GM04504 (cell line): Measurements from ENCODE around the gene CXCL14.
"Not testable (repeated sequence)": the region's sequence is repeated elsewhere in the genome, so short reads cannot be mapped to it uniquely, and the experiment has no call there.

Source experiments
- DNase-seq: peaks from one replicate; pipeline ENCODE4 v3.0.0-alpha.2; 2012; ENCODE audit warnings: low read depth

Gene CXCL14

DNA sequence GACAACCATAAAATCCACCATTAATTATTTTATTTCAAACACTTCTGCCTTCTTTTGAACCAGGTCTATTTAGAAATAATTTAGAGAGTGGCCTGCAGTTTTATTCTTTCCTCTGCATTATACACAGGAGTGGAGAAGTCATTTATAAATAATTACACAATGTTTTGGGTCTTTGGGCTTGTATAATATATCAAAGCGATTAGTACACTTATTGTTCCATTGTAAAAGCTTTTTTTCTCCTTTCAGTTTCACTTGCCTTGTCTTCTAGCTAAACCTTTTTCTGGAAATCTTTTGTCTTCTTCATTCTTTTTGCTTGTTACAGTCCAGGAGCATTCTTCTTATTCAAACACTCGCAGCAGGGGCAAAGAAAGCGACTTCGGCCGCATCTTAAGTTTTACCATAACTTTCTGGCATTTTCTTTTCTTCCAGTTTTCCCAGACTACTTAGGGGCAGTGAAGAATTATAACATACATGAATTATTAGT lies 35.7 kb downstream of the CXCL14 start:
- DNase-seq, result no peak

DNA sequence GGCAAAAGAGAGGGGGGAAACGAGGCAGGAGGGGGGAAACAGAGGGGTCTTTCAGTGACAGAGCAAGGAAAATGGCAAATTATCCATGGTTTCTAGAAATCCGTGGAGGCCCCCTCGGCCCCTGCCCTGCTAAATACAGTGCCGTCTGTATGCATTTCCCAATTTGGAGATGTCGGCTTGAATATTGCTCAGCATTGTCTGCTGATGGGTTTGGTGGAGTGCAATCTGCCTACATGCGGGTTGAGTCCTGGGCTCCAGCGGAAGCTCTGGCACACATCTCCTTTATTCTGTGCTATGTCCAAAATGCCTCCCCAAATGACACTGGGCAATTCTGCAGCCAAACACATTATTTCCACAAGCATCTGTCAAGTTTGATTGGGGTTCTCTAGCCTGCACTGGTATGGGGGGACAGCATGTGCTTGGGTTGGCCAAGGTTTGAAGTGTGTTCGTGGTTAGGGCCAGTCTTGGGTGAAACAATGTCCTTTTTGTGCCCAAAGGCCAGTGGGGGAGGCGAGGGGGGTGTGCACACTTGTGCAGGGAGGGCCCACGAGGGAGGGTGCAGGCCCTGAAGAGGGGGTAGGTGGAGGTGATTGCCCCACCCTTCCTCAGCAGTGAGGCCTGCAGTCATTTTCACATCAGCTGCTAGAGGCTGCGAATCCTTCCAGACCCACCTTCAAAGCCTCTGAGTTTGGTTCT lies 36.8 kb downstream of the CXCL14 start:
- no peak for DNase-seq

DNA sequence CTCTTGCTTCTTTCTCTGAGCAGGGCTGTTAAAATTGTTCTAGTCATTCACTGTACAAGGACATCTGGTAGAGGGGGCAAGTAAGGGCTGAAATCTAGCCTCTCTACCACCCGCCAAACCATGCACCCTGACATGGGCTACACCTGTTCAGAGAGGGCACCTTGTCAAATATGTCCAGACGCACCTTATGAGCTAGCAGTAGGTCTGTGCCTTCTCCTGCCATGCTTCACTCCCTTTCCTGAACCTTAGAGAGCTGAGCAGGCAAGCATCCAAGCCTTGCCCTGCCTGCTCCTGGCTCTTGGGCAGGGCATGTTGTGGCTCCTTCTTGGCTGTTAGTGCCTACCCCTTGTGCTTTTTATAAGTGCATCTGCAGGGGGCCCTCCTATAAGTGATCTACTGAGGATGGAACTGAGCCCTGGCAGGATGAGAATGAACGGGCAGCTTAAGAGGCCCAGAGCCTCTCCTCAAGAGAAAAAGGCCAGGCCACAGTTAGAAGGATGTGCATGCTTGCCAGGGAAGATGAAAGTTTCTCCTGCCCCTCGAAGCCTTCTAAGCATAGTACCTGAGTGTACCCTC lies 39.3 kb downstream of the CXCL14 start:
- DNase-seq, result no peak

DNA sequence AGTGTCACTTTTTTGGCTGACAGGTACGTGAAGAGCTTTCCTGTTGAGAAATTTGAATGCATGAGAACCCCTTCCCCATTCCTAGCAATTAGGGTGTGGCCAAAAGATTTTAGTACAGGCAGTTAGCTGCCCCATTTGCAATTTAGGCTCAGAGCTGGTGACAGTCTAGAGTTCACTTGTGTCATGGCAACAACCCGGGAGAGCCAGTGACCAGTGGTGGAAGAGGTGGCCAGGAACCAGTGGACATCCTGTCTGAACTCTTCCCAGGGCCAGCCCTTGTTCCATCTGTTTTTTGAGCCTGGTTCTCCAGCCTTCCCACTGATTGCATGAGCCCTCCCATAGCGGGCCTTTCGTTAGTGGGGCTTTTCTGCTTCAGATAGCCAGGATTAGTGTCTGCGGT lies 40.5 kb downstream of the CXCL14 start:
- no peak for DNase-seq

DNA sequence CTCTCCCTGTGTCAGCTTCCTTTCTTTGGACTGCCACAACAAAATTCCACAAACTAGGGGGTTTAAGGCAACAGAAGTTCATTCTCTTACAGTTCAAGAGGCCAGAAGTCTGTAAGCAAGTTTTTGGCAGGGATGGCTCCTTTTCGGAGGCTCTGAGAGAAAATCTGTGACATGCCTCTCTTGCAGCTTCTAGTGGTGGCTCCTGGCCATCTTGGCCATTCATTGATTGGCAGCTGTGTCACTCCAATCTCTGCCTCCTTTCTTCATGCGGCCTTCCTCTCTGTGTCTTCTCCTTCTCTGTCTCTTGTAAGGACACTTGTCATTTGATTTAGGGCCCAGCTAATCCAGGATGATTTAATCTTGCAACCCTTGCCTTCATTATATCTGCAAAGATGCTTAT lies 41.0 kb downstream of the CXCL14 start:
- no peak for DNase-seq

DNA sequence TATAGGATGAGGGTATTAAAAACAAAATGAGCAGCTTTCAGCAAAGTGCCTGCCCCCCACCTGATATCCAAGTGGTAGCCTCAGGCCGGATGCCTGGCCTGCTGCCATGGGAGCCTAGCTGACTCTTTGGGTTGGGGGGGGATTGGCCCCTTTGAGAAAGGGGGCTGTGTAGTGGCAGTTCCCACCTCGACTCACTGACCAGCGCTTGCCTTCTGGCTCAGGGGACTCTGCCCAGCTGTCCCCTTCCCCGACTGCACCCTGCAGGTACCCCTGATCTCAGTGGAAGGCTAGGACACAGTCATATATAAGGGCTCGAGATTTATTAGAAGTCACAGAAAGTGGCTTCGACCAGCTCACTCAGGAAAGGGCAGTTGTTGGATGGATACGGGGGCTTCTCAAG lies 41.5 kb downstream of the CXCL14 start:
- no peak for DNase-seq

DNA sequence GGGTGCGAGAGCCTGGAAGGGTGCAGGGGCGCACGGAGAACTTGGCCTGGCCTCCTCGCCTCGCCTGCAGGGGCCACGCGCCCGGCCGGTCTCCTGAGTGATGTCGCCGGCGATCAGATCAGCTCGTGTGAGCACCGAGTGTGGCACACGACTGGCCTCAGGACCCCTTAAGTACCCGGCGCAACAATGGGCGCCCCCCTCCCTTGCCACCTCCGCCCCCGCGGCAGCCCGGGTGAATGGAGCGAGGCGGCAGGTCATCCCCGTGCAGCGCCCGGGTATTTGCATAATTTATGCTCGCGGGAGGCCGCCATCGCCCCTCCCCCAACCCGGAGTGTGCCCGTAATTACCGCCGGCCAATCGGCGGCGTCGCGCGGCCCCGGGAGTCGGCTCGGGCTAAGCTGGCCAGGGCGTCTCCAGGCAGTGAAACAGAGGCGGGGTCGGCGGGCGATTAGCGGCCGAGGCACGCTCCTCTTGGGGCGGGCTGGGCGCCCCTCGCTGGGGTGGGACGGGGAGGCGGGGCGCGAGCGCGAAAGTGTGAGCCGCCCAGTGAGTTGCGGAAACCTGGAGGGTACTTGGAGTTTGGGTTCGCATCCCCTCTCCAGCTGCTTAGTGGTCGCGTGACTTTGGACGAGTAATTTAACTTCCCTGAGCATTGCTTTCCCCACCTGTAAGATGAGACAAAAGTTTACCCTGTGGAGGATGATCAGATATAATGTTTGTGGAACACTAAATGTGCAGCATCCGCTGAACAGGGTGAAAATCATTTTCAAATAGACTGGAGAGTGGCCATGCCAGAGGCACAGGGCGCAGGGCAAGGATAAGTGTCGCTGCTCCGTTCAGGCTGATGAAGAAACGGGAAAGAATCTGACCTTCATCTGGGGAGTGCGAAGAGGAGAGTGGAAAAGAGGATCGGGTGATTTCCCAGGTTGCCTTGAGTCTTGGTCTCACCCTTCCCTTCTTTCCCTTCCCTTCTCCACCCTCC lies 42.7 kb downstream of the CXCL14 start, which contains the start of gene NEUROG1:
NEUROG1 (minus strand) TSS at position 145 of the 982 bp plus-strand sequence. CDS start 274 bp downstream, outside the sequence.
- DNase-seq, result no peak

DNA sequence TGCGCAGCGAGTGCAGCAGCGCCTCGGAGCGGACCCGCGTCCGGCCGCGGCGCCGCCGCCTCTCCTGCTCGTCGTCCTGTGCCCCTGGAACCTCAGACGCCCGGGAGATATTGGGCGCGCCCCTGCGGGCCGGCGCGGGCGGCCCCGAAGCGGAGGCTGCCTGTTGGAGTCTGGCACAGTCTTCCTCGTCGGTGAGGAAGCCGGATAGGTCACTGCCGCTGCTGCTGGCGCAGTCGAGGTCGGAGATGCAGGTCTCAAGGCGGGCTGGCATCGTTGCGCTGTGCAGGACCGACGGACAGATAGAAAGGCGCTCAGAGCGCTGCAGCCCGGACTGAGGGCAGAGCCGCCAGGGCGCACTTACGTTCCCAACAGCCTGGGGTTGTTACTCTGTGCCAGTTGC lies 43.4 kb downstream of the CXCL14 start:
- DNase-seq, result no peak

DNA sequence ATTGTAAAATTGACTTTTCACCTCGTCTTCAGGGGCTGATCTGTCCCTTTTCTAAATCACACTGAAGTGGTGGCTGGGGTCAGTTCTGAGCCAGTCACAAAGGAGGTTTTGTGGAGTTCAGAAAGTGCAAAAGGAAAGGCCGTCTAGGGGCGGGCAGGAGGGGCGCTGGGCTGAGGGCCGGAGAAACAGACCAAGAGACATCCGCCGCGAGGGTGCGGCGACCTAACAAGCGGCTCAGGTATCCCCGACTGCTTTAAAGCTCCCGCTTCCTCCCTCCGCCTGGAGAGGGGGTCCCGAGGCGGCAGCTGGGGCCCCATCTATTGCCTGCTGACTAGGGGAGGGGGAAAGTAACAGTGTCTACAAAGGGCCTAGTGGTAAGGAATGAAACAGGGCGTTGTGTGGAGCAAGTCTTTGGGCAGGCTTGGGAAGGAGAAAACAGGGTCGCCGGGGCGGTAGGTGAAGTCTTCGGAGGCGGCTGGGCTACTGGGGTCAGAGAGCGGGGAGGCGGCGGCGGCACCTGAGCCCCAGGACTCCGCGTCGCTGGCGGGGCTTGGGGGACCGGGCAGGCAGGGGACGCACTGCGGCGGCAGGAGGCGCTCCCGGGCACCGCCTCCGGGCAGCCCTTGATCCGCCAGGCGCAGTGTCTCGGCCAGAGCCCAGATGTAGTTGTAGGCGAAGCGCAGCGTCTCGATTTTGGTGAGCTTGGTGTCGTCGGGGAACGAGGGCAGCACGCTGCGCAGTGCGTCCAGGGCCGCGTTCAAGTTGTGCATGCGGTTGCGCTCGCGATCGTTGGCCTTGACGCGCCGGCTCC lies 44.0 kb downstream of the CXCL14 start:
- no peak for DNase-seq

DNA sequence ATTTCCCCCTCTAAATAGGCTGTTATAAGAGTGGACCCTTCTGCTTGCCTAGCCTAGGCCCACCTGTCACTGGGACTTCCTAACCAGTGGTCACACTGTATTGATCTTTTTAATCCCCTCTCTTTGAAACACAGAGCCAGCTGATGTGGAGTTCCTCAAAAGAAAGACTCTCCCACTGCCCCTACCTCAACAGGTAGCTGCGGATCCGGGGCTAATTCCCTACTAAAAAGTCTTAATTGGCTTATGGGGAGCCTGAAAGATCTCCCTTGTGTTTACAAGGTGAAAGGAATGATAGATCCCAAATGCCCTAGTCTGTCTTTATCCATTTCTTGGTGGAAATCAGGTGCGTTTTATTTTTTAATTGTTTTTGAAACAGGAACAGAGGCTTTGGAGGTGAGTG lies 45.0 kb downstream of the CXCL14 start:
- DNase-seq, result no peak

DNA sequence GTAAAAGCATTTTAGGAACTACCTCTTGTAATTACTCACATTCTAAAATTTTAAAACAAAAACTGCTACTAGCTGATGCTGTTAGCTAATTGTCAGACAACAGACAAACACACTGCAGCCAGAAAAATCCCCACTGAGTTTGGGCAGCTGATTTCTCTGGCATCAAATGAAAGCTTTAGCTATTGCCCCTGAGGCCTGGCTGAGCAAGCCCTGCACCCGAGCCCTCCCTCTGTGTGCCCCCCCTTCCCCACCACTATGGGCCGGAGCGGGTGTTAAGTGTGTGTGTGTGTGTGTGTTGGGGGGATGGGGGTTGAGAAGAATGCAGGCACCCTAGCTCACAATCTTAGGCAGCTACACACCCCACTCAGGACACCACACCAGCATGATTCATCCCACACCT lies 45.5 kb downstream of the CXCL14 start:
- no peak for DNase-seq

DNA sequence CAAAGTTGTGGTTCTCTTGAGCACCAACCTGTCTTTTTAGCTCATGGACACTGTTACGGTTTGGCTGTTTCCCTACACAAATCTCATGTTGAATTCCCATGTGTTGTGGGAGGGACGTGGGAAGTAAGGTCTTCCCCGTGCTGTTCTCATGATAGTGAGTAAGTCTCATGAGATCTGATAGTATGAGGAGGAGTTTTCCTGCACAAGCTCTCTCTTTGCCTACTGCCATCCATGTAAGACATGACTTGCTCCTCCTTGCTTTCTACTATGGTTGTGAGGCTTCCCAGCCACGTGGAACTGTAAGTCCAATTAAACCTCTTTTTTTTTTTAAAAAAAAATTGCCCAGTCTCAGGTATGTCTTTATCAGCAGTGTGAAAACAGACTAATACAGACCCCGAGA lies 49.2 kb downstream of the CXCL14 start:
- DNase-seq, result not testable (repeated sequence)

DNA sequence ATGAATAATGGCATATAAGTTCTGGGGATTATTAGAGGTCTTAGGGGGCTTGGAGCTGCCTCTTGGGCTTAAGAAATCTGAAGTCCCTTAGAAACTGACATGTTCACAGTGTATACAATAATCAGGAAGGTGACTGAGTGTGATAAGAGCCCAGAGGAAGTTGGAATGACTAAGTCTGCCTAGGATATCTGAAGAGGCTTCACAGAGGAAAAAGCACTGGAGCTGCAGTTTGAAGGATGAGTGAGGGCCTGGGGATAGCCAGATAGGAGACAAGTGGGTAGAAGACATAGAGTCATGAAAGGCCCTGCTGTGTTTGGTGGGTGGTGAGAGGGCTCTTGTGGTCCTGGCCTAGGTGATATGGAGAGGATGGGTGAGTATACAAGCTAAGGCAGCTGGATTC lies 51.9 kb downstream of the CXCL14 start:
- no peak for DNase-seq

DNA sequence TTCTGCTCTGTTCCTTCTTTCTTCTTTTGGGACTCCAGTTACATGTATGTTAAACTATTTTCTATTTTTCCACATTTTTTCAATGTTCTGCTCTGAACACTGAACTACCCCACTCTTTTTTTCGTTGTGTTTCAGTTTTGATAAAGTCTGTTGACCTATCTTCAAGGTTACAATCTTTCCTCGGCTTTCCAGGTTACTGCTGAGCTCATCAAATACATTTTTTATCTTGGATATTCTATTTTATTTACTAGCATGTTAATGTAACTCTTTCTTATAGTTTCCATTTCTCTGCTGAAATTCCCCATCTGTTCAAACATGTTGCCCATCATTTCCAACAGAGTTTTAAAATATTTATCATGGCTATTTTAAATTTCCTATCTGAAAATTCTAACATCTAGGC lies 56.8 kb downstream of the CXCL14 start:
- DNase-seq, result no peak
